Mucosa of rectum (tissue), 2 donors: Measurements from ENCODE around the gene IRS2.

Source experiments
- H3K27ac ChIP-seq, 2 donors: one replicate each; pipeline ENCODE4 v1.7.0; 2013; ENCODE audit warnings: inconsistent platforms in 2 of 2, low read depth in 2 of 2, low read length in 2 of 2
- H3K27me3 ChIP-seq, 2 donors: one replicate each; pipeline ENCODE4 v1.7.0; 2013; ENCODE audit warnings: low read length in 2 of 2; ENCODE audit not compliant: control insufficient read depth in 2 of 2, insufficient read depth in 2 of 2
- H3K36me3 ChIP-seq, 2 donors: one replicate each; pipeline ENCODE4 v1.7.0; 2013; ENCODE audit warnings: low read length in 2 of 2; ENCODE audit not compliant: control insufficient read depth in 2 of 2, insufficient read depth in 2 of 2
- H3K4me1 ChIP-seq, 2 donors: one replicate each; pipeline ENCODE4 v1.7.0; 2013; ENCODE audit warnings: low read length in 2 of 2, mild to moderate bottlenecking in 1 of 2; ENCODE audit not compliant: control insufficient read depth in 2 of 2, insufficient read depth in 2 of 2
- H3K4me3 ChIP-seq, 2 donors: one replicate each; pipeline ENCODE4 v1.7.0; 2013; ENCODE audit warnings: low read length in 2 of 2
- H3K9ac ChIP-seq, 2 donors: one replicate each; pipeline ENCODE4 v1.7.0; 2013; ENCODE audit warnings: low read length in 2 of 2, low read depth in 1 of 2, mild to moderate bottlenecking in 1 of 2
- H3K9me3 ChIP-seq, 2 donors: one replicate each; pipeline ENCODE4 v1.7.0; 2013; ENCODE audit warnings: low read length in 2 of 2; ENCODE audit not compliant: control insufficient read depth in 2 of 2
- donor health status: healthy.
- donor health status: Normal muscosa, but diverticular disease.

The IRS2 gene

GRCh38 chr13:109804654-109805053, 18.3 kb upstream of the IRS2 start:
- Histone ChIP-seq H3K9ac (no peak overlapping the region), H3K36me3 (no peaks in the 10 kb centered on the region), H3K4me1 (no peaks in the 10 kb centered on the region), H3K9me3 (no peaks in the 10 kb centered on the region), H3K4me3 (no peak overlapping the region), H3K27me3 (no peaks in the 10 kb centered on the region), H3K27ac (no peak overlapping the region)

GRCh38 chr13:109803825-109804224, 17.4 kb upstream of the IRS2 start:
- Histone ChIP-seq H3K27me3 (no peaks in the 10 kb centered on the region), H3K27ac (no peak overlapping the region), H3K9ac (no peak overlapping the region), H3K9me3 (no peaks in the 10 kb centered on the region), H3K4me3 (no peak overlapping the region), H3K4me1 (no peaks in the 10 kb centered on the region), H3K36me3 (no peaks in the 10 kb centered on the region)

- Histone ChIP-seq H3K27ac (no peak overlapping the region), H3K4me3 (no peak overlapping the region), H3K4me1 (no peaks in the 10 kb centered on the region)
Measured at GRCh38 chr13:109802936-109803335, 16.6 kb upstream of the IRS2 start.

GRCh38 chr13:109795011-109795410, 8.6 kb upstream of the IRS2 start:
- Histone ChIP-seq H3K9ac (no peak overlapping the region), H3K27me3 (no peaks in the 10 kb centered on the region), H3K4me1 (no peaks in the 10 kb centered on the region), H3K9me3 (no peaks in the 10 kb centered on the region), H3K27ac (no peak overlapping the region), H3K4me3 (no peak overlapping the region), H3K36me3 (no peaks in the 10 kb centered on the region)

More at GRCh38 chr13:109802936-109803335, 16.6 kb upstream of the IRS2 start:
- no peaks in the 10 kb centered on the region for H3K27me3 ChIP-seq
- no peak overlapping the region for H3K9ac ChIP-seq
- no peaks in the 10 kb centered on the region for H3K36me3 ChIP-seq
- H3K9me3 ChIP-seq, result no peaks in the 10 kb centered on the region

- no peak overlapping the region for H3K4me3 ChIP-seq
- H3K36me3 ChIP-seq, result no peaks in the 10 kb centered on the region
- H3K9me3 ChIP-seq, result no peaks in the 10 kb centered on the region
- H3K9ac ChIP-seq, result no peak overlapping the region
- H3K27me3 ChIP-seq, result no peaks in the 10 kb centered on the region
- H3K27ac ChIP-seq, result no peak overlapping the region
- H3K4me1 ChIP-seq, result no peaks in the 10 kb centered on the region
Measured at GRCh38 chr13:109794095-109794494, 7.7 kb upstream of the IRS2 start.

- H3K9me3 ChIP-seq, result no peaks in the 10 kb centered on the region
- no peaks in the 10 kb centered on the region for H3K36me3 ChIP-seq
- no peak overlapping the region for H3K9ac ChIP-seq
- H3K4me3 ChIP-seq, result no peak overlapping the region
- peaks cover 5 to 6% of the 10 kb centered on the region in 2 donors for H3K27me3 ChIP-seq
- H3K4me1 ChIP-seq, result peaks cover 0 to under 1% of the 10 kb centered on the region in 2 donors
- no peak overlapping the region for H3K27ac ChIP-seq
Measured at GRCh38 chr13:109792416-109793059, 6.2 kb upstream of the IRS2 start.

- Histone ChIP-seq H3K27me3 (peaks cover 5 to 6% of the 10 kb centered on the region in 2 donors), H3K4me3 (no peak overlapping the region), H3K27ac (no peak overlapping the region), H3K9ac (no peak overlapping the region), H3K4me1 (peaks cover 0 to 2% of the 10 kb centered on the region in 2 donors), H3K36me3 (no peaks in the 10 kb centered on the region), H3K9me3 (no peaks in the 10 kb centered on the region)
Measured at GRCh38 chr13:109790942-109791605, 4.7 kb upstream of the IRS2 start.

GRCh38 chr13:109790086-109790485, 3.7 kb upstream of the IRS2 start:
- Histone ChIP-seq H3K4me3 (no peak overlapping the region), H3K9me3 (no peaks in the 10 kb centered on the region), H3K27me3 (peaks cover 5 to 6% of the 10 kb centered on the region in 2 donors), H3K27ac (no peak overlapping the region), H3K36me3 (no peaks in the 10 kb centered on the region), H3K4me1 (peaks cover 2 to 5% of the 10 kb centered on the region in 2 donors), H3K9ac (no peak overlapping the region)

- peaks cover 2 to 5% of the 10 kb centered on the region in 2 donors for H3K4me1 ChIP-seq
- H3K27ac ChIP-seq, result peak overlapping the region in 1 of 2 donors; percentile 4
- no peaks in the 10 kb centered on the region for H3K36me3 ChIP-seq
- H3K27me3 ChIP-seq, result peaks cover 5 to 6% of the 10 kb centered on the region in 2 donors
- H3K9ac ChIP-seq, result no peak overlapping the region
- H3K9me3 ChIP-seq, result no peaks in the 10 kb centered on the region
- no peak overlapping the region for H3K4me3 ChIP-seq
Measured at GRCh38 chr13:109789262-109789661, 2.9 kb upstream of the IRS2 start.

- H3K36me3 ChIP-seq, result peaks cover 2 to 3% of the 10 kb centered on the region in 2 donors
- H3K27me3 ChIP-seq, result peaks cover 5 to 6% of the 10 kb centered on the region in 2 donors
- H3K4me3 ChIP-seq, result no peak overlapping the region
- peak overlapping the region in 1 of 2 donors; percentile 4 for H3K27ac ChIP-seq
- no peaks in the 10 kb centered on the region for H3K9me3 ChIP-seq
- H3K4me1 ChIP-seq, result peaks cover 2 to 5% of the 10 kb centered on the region in 2 donors
- H3K9ac ChIP-seq, result no peak overlapping the region
Measured at GRCh38 chr13:109788372-109789111, 2.2 kb upstream of the IRS2 start.
